OCI-LY7 (cell line): ENCODE data around the gene RPL29. TPM values are rescaled to one million over a fixed set of nuclear protein-coding genes. Genes with fewer than 3 reads are reported as not detected.

Source experiments
- BruUV-seq: library from RNA; stranded (reverse); fragments of 400-500 nt; replicated peaks from 2 replicates; lab custom pipeline; 2021; lab: Mats Ljungman, UMichigan
- CTCF ChIA-PET: fragments of 300-600 bp; sonication (Branson Sonifier 250); formaldehyde crosslinking; loops from one replicate; lab custom pipeline; 2022; ENCODE audit warnings: antibody characterized with exemption; ENCODE audit not compliant: unreplicated experiment; lab: Charles Lee
- POLR2A ChIA-PET: fragments of 300-600 bp; sonication (Branson Sonifier 250); formaldehyde crosslinking; loops from one replicate; lab custom pipeline; 2022; ENCODE audit warnings: antibody characterized with exemption; lab: Charles Lee
- DNase-seq: peaks from one replicate; pipeline ENCODE4 v3.0.0-alpha.2; 2015; ENCODE audit warnings: low spot score
- H2AFZ ChIP-seq: fragments of 200-600 bp; sonication (generic), shearing (Covaris generic); 2 replicates; pipeline ENCODE4 v1.6.1; 2014; ENCODE audit warnings: mild to moderate bottlenecking, antibody characterized with exemption, low read length, moderate library complexity
- H3K27ac ChIP-seq: fragments of 200-600 bp; sonication (generic); 2 replicates; pipeline ENCODE4 v1.5.1; 2014; ENCODE audit warnings: mixed run types, low read depth, mild to moderate bottlenecking, moderate library complexity, low read length, inconsistent platforms; ENCODE audit not compliant: poor library complexity, severe bottlenecking
- H3K36me3 ChIP-seq: fragments of 200-600 bp; sonication (generic); 2 replicates; pipeline ENCODE4 v1.6.1; 2014; ENCODE audit warnings: mild to moderate bottlenecking, antibody characterized with exemption, low read length, moderate library complexity, mixed read lengths; ENCODE audit not compliant: insufficient read depth
- H3K4me1 ChIP-seq: fragments of 200-600 bp; sonication (generic); 2 replicates; pipeline ENCODE4 v1.5.1; 2014; ENCODE audit warnings: mild to moderate bottlenecking, low read length; ENCODE audit not compliant: insufficient read depth, poor library complexity, severe bottlenecking
- H3K4me2 ChIP-seq: fragments of 200-600 bp; sonication (generic); 2 replicates; pipeline ENCODE4 v1.6.1; 2014; ENCODE audit warnings: mild to moderate bottlenecking, low read length
- H3K4me3 ChIP-seq: fragments of 200-600 bp; sonication (generic); 2 replicates; pipeline ENCODE4 v1.5.1; 2014; ENCODE audit warnings: mild to moderate bottlenecking, low read depth, low read length; ENCODE audit not compliant: poor library complexity, severe bottlenecking
- H3K79me2 ChIP-seq: fragments of 200-600 bp; sonication (generic); 2 replicates; pipeline ENCODE4 v1.6.1; 2016; ENCODE audit warnings: low read depth, mild to moderate bottlenecking, low read length, moderate library complexity, mixed read lengths; ENCODE audit not compliant: insufficient read depth
- H3K9me2 ChIP-seq: fragments of 200-600 bp; sonication (generic); 2 replicates; pipeline ENCODE4 v1.6.1; 2016; ENCODE audit warnings: mild to moderate bottlenecking, low read length, mixed read lengths; ENCODE audit not compliant: insufficient read depth
- H3K9me3 ChIP-seq: fragments of 200-600 bp; sonication (generic); 2 replicates; pipeline ENCODE4 v1.6.1; 2014; ENCODE audit warnings: mild to moderate bottlenecking, mixed run types, low read length, mixed read lengths
- H4K20me1 ChIP-seq: fragments of 200-600 bp; sonication (generic); 2 replicates; pipeline ENCODE4 v1.6.1; 2014; ENCODE audit warnings: mild to moderate bottlenecking, antibody characterized with exemption, low read length, moderate library complexity, mixed read lengths; ENCODE audit not compliant: insufficient read depth
- CTCF ChIP-seq: fragments of 200-600 bp; sonication (generic); conservative IDR thresholded peaks from 2 replicates; pipeline ENCODE4 v1.5.1; 2014; ENCODE audit warnings: mild to moderate bottlenecking, antibody characterized with exemption, low read length, moderate library complexity, mixed read lengths
- EZH2phosphoT487 ChIP-seq: fragments of 200-600 bp; sonication (generic); IDR thresholded peaks from 2 replicates; pipeline ENCODE4 v1.6.1; 2018; ENCODE audit warnings: low read depth, borderline replicate concordance, mild to moderate bottlenecking, mixed run types, antibody characterized with exemption, low read length, moderate library complexity, mixed read lengths
- intact Hi-C: fragments of 100-400 bp; cut with micrococcal nuclease; formaldehyde crosslinking; loops from one replicate; pipeline ENCODE4 v1.10.0; 2022; ENCODE audit not compliant: unreplicated experiment
- total RNA-seq, 2 experiments: library from RNA; depleted of rRNA in 1 of 2; stranded (reverse); fragments of >200 nt in 1 of 2; shearing (Covaris generic) in 1 of 2; gene quantifications; 2 replicates each; pipeline ENCODE4 v1.2.3, GENCODE V29; 2014 to 2022

RPL29 gene
- total RNA-seq, 2 experiments from 2014 or later: 1,535 to 1,781 TPM

GRCh38 chr3:52040600-52040999 is 44.9 kb upstream of the RPL29 start:
- BruUV-seq: no TSS peak
- intact Hi-C loops: no loop called here
- no peak for TF ChIP-seq EZH2phosphoT487
- no peak for TF ChIP-seq CTCF
- no peaks in the 10 kb centered on the region for H3K4me1 ChIP-seq
- CTCF ChIA-PET: interaction anchor here (1.0 kb wide), 1 partner anchor 108 kb away, joined by 3 read pairs; no protein-coding TSS in a partner anchor
- no peak overlapping the region for H3K4me2 ChIP-seq
- no peak for DNase-seq
- no peaks in the 10 kb centered on the region for H3K9me3 ChIP-seq
- H3K36me3 ChIP-seq: no peaks in the 10 kb centered on the region
- no peaks in the 10 kb centered on the region for H4K20me1 ChIP-seq
- no peak overlapping the region for H3K4me3 ChIP-seq
- no peaks in the 10 kb centered on the region for H3K9me2 ChIP-seq
- POLR2A ChIA-PET: interaction anchor here (0.7 kb wide), 1 partner anchor 185 kb away, joined by 3 read pairs; the partner anchor contains the start of gene TLR9
- H2AFZ ChIP-seq: no peak overlapping the region
- no peaks in the 10 kb centered on the region for H3K79me2 ChIP-seq
- no peak overlapping the region for H3K27ac ChIP-seq

- H4K20me1 ChIP-seq: no peaks in the 10 kb centered on the region
- no peaks in the 10 kb centered on the region for H3K79me2 ChIP-seq
- H2AFZ ChIP-seq: no peak overlapping the region
- intact Hi-C loops: no loop called here
- ChIA-PET POLR2A (no interaction called here), CTCF (no interaction called here)
- DNase-seq: no peak
- H3K36me3 ChIP-seq: no peaks in the 10 kb centered on the region
- TF ChIP-seq EZH2phosphoT487 (no peak), CTCF (no peak)
- no peaks in the 10 kb centered on the region for H3K9me3 ChIP-seq
- BruUV-seq: no TSS peak
- no peaks in the 10 kb centered on the region for H3K4me1 ChIP-seq
- no peak overlapping the region for H3K4me3 ChIP-seq
- no peak overlapping the region for H3K4me2 ChIP-seq
- H3K27ac ChIP-seq: no peak overlapping the region
- no peaks in the 10 kb centered on the region for H3K9me2 ChIP-seq
Measured at GRCh38 chr3:52039846-52040245, 44.2 kb upstream of the RPL29 start.

GRCh38 chr3:52039426-52039825 is 43.7 kb upstream of the RPL29 start:
- no peaks in the 10 kb centered on the region for H3K36me3 ChIP-seq
- no peaks in the 10 kb centered on the region for H4K20me1 ChIP-seq
- intact Hi-C loops: no loop called here
- H3K27ac ChIP-seq: no peak overlapping the region
- H3K9me3 ChIP-seq: no peaks in the 10 kb centered on the region
- no peak overlapping the region for H3K4me3 ChIP-seq
- no peak overlapping the region for H2AFZ ChIP-seq
- DNase-seq: no peak
- H3K9me2 ChIP-seq: no peaks in the 10 kb centered on the region
- BruUV-seq: no TSS peak
- POLR2A ChIA-PET: no interaction called here
- H3K4me2 ChIP-seq: no peak overlapping the region
- H3K79me2 ChIP-seq: no peaks in the 10 kb centered on the region
- CTCF ChIA-PET: no interaction called here
- no peak for TF ChIP-seq CTCF
- no peak for TF ChIP-seq EZH2phosphoT487
- H3K4me1 ChIP-seq: no peaks in the 10 kb centered on the region
